Stimulated activated CD4-positive, alpha-beta T cell treated with anti-CD3 and anti-CD28 coated beads, Interleukin-4, amount 100 ng/mL, for 24 hours (primary cell): ENCODE measurements around the gene RBBP5.

Source experiments
- DNase-seq: peaks from one replicate; pipeline ENCODE4 v3.0.0-alpha.2; 2020

The RBBP5 gene

DNA sequence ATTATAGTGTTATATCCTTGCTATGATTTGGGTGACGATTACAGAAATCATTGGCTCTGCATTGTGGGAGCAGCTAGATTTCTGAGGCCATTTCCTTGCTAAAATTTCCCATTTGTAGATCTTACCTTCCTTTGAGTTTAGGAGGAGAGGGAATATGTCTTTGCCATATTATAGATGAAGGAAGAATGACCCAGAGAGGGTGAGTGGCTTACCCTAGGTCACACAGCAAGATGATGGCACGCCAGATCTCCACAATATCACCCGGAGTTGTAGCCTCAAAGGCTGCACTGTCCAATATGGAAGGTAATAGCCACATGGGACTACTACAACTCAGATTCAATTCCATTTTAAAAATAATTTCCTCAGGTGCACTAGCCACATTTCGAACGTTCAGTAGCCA is 68.5 kb downstream of the RBBP5 start:
- no peak for DNase-seq

DNA sequence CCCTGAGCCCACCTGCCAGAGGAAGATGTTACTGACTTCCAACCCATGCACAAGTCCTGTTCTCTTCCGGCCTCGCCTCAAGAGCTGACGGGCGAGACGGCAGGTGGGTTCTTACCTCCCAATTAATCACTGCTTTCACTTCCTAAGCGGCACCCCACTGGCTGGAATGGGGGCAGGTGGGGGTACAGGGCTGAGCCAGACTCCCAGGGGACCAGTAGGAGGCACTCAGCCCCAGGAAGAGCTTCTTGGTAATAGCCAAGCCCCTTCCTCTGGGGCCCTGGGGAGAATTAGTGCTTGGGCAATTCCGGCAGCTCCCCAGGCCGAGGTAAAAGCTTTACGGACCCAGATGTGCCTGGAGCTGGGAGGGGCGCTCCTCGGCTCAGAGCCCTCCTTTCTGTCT is 69.1 kb downstream of the RBBP5 start:
- no peak for DNase-seq

DNA sequence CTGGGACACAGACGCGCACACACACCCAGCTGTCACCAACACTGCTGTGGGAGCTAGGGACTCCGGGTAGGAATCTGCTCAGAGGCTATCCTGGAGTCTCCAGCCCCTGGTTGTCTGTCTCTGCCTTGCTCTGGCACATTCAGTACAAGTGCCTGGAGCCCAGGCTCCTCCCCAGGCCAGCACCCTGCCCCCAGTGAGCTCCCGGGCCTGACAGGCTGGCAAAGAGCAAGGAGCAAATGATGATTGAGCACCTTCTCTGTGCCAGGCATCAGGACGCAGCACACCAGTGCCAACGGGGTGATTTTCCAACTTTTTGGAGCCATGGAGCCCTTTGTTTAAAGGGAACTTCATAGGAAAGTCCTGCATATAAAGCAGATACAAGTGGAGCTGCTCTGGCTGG is 72.3 kb downstream of the RBBP5 start:
- DNase-seq: no peak

DNA sequence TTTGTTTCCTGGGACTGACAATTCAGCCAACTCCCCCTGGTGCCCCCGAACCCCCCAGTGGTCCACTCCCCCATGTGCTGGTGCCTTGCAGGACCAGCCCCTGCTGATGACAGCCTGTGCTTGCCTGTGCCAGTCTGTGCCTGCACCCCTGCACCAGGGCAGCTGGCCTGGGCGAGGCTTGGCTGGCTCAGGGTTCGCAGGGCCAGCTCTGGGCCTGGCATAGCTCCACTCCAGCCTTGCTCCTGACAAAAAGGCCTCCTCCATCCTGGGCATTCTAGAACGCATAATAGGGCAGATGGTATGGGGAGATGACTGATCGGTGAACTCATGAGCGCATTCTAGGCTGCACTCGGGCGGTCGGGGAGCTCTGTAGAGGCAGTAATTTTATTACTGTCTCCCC is 73.4 kb downstream of the RBBP5 start:
- DNase-seq: no peak

DNA sequence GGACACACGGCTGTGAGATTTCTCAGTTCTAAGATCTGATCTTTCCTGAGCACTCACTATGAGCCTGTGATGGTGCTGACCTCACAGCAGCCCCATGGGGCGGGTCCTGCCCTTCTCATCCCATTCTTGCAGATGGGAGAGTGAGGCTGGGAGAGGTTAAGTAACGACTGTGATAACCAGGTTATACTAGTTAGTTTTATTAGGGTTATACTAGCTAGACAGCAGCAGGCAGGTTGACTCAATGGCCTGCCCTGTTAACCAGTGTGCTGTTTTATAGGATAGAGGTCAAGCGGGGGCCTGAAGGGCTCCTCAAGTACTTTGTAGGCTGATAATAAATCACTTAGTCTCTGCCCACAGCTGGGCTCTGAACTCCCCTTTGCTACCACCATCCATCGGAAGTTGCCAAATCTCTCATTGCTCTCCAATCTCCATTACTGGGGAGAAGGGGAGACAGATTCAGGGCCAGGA is 74.0 kb downstream of the RBBP5 start:
- DNase-seq: no peak

DNA sequence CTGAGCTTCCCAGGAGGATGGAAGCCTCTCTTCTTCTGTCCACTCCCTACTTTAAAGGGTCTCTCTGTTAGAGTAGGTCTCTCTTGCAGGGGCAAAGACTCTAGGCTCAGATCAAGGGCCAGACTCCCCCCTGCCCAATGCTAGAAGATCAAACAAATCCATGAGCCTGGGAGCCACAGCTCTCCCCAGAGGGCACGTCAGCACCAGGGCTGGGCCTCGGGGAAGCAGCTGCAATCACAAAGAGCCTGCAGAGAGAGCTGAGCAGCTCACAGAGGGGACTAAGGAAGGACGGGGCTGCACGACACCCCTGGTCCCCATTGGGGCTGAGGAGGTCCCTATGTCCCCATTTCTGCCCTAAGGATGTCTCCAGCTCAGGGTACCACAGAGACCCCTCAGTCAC is 74.9 kb downstream of the RBBP5 start:
- DNase-seq: no peak

DNA sequence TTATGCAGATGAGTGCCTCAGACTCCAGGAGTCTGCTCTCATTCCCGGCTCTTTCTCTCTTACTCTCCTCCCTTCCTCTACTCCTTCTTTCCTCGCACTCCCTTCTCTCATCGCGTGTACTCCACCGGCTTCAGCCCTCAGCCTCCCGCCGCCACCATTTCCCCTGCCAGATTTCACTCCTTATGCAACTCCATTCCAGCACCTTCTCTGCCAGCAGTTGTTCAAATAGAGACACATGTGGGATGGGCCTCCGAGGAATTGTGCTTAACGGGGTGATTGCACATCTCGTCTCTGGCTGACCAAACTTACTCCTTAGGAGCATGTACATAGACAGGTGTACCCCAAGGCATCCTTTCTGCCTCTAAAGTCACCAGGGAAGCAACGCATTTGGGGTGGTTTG is 76.6 kb downstream of the RBBP5 start:
- no peak for DNase-seq

DNA sequence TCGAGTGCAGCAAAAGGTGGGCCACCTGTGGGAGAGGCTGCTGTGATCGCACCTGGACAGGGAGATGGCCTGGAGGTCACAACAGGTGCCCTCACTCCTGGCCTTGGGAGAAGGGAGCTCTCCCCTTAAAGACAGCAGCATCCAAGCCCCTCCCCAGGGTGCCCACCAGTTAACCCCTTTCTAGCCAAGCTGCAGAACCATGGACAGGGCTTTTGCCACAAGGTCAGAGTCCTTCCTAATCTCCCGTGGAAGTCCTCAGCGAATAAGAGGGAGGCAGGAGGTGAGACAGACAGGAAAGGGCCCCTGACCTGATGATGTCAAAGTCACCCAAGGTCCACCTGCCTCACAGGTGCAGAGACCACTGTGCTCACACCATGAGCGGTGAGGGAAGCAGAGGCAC is 77.0 kb downstream of the RBBP5 start:
- no peak for DNase-seq

DNA sequence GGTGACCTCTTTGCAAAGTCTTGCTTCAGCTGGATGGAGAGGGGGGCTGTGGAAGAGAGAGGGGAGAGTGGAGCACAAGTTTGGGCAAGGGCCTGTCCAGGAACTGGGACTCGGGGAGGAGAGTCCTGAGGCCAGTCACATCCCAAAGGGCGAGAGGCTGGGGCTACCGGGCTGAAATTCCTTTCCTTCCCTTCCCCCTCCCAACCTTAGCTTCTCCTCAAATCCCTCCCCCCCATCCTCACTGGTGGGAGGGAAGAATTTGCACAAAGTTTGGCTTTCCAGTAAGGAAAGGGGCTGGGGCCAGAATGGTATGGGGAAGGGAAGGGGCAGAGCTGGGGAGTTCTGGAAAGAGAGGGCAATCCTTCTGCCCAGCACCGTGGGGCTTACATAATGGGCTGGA is 77.9 kb downstream of the RBBP5 start:
- DNase-seq: no peak

DNA sequence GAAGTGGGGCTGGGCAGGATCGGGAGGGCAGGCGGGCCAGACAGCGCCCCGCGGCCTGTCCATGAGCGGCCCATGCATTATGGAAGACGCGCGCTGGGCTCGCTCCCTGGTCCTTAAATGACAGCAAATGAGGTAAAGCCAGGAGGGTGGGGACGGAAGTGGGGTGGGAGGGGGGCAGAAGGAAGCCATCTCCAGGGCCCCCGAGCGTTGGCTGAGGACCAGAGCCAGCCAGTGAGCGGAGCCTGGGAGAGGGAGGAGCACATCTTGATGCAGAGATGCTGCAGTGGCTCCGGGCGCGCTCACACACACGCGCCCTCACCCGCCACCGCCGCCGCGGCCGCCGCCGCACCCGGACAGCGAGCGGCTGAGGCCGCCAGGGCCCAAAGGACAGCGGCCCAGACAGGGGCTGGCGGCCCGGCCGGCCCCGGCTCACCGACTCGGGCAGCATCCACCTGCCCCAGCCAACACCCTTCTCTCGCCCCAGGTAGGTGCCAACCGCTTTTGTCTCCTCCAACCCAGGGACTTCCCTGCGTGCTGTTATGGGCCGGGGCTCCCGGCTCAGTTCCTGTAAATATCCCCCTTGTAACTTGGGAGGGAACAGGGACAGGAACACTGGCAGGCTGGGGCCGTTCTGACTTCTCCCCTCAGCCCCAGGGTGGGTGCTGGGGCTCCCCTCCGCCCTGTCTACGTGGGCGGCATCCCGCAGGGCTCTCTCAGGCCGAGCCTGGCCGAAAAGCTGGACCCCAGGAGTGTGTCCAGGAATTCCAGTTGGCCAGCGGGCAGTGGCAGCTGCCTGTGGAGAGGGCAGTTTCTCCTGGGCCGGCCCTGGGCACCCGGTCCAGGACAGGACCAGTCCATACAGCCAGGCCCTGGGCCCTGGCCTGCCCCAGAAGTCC is 78.6 kb downstream of the RBBP5 start, which contains the start of gene CNTN2:
TSS of gene CNTN2 (plus strand) at position 302 of the 896 bp plus-strand sequence. CDS start 9,974 bp downstream, outside the sequence.
- no peak for DNase-seq

DNA sequence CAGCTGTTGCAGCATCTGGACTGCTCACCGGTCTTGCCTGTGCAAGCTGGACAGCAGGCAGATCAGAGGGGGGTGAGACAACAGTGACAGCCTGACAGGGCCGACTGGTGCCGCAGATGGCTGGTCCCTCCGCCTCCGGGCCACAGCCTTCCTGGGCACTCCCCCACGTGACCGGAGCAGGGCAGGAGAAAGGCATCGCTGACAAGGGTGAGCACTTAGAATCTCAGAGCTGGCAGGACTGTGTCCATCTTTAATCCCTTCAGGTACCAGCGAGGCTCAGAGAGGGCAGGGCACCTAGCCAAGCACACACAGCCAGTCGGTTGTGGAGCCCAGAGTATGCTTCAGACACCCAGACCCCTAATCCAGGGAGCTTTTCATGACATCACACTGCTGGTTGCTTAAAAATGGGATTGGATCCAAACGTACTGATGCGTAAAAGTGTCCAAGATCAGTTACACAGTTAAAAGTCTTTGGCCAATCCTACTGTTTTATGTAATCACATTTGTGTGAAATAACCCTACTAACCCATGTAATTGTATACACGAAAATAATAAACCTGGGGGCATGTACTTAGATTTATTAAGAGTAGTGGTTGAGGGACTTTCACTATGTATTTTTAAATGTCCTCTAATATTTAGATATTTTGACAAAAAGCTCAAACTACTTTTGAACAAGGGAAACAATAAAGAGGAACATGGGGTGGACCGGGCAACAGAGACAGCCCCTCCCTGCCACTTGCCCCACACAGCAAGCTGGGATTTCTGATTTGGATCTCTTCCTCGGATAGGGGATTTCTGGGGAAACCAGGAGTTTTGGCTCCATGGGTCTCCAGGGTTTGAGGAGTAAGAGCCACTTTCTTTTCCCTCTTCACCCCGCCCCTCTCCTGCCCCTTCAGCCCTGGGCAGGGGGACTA is 79.5 kb downstream of the RBBP5 start:
- DNase-seq: no peak

DNA sequence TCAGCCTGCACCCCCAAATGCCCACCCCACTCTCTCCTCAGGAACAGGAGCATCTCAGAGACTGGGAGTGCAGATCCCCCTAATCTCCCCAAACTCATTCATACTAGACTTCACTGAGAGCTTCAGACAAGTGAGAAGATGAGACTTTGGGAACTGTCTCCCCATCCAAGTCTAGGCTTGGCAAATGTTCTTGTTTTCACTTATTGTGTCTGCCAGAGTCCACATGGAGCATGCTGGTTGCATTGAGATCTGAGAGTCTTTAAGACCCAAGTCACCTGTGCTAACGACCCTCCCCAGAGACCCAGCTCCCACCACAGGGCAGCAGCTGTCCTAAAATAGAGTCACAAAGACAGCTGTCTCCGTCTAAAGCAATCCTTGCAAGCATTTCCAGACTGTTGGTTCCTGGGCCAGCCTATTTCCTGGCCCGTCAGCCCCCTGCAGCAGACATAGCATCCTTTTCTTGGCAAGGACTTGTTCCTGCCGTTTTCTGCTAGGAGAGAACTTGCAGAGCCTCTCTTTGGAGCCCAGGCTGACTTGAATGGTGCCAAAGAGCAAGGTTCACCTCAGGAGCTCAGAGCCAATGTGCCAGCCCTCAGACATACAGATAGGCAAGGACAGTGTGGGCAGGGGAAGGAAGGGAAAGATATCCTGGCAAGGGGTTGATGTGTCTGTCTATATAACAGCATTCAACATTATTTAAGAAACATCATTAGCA is 80.6 kb downstream of the RBBP5 start:
- no peak for DNase-seq

DNA sequence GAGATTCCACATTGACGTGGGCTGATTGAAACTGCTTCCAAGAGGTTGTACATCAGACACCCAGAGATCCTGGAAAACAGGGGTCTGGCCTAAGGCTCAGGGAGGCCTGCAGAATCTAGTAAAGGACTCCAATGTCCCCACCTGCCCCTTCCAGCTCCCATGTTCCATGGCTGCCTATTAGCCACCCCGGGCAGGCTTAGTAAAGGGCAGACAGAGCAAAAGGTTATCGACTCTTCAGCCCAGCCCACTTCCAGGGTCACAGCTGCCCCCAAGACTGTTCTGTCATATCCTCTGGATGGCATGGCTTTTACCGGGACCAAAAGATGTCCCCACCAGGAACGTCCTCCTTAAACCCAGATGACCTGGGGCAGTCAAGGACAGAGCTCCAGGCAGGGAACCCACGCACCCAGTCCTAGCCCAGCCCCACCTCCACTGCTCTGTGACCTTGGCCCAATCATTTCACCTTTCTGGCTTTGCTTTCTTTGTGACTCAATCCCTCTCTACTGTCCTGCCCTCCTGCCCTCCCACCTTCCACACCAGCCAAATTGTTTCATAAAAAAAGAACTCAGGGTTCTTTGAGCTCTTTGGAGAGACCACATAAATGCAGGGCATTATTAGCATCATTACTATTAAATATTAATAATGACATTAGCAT is 83.5 kb downstream of the RBBP5 start:
- DNase-seq: no peak

DNA sequence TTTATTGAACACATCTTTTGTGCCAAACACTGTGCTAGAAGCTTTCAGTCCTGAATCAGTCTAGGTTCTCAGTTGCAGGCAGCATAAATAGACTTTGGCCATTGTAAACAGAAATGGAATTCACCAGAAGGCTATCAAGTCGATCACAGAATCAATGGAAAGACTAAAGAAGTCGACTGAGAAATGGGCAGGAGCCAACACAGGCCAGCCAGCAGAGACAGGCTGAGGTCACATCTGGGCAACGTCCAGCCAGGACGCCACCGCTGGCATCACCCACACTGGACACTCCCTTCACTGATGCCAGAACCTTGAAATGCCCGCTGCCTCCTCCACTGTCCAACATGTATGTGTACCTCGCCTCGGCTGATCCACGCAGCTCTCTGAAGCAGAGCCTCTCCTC is 84.2 kb downstream of the RBBP5 start:
- DNase-seq: no peak
